ENCODE results near the gene COX10. TPM values are rescaled to one million over a fixed set of nuclear protein-coding genes. Genes with fewer than 3 reads are reported as not detected.
"Not testable (repeated sequence)": the region's sequence is repeated elsewhere in the genome, so short reads cannot be mapped to it uniquely, and the experiment has no call there.

The COX10 gene
- total RNA-seq, 2 experiments from 2014 or later, result 24.0 to 29.6 TPM

DNA sequence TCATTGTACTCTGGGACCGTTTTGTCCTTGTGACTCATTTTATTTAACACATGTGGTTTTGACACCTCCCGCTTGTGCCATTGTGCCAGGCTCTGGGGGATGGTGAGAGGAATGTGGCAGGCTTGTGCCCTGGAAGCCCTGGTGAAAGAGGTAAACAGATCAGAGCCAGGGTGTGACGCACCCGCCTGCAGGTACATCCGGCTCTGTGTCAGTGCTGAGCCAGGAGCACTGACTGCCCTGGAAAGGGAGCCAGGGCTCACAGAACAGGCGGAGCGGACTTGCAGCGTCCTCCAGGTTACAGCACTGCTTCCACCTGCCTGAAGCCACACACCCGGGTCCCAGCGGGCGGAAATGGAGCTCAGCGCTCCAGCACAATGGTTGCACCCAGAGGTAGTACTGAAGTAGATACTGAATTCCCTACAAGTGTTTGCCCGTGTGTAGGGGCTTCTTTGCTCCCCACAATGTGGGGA, 136.7 kb downstream of the COX10 start:
- Mint-ChIP-seq H3K4me3 (no peak overlapping the region), H3K27me3 (no peaks in the 10 kb centered on the region), H3K4me1 (peaks cover 64% of the 10 kb centered on the region), H3K9me3 (peaks cover under 1% of the 10 kb centered on the region), H3K27ac (peak overlapping the region; percentile 83), H3K36me3 (ENCODE audit: low read depth) (peaks cover 61% of the 10 kb centered on the region)
- ChIA-PET POLR2A (no interaction called here), CTCF (interaction anchor here (1.0 to 1.4 kb wide), 3 partner anchors 9 to 14 kb away, joined by 3 to 5 read pairs (median 3); no protein-coding TSS in a partner anchor)
- peak; percentile 46 for DNase-seq

DNA sequence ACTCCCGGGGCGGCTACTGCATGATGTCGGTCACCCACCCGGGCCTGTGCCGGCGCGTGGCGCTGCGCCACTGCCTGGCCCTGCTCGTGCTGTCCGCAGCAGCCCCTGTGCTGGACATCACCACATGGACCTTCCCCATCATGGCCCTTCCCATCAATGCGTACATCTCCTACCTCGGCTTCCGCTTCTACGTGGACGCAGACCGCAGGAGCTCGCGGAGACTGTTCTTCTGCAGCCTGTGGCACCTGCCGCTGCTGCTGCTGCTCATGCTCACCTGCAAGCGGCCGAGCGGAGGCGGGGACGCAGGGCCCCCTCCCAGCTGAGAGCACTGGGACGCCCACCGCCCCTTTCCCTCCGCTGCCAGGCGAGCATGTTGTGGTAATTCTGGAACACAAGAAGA, 137.6 kb downstream of the COX10 start:
- H3K4me1 Mint-ChIP-seq, result peaks cover 63% of the 10 kb centered on the region
- H3K9me3 Mint-ChIP-seq, result peaks cover 6% of the 10 kb centered on the region
- CTCF ChIA-PET, result interaction anchor here (0.6 to 1.4 kb wide), 3 partner anchors 11 to 151 kb away, joined by 3 read pairs; no protein-coding TSS in a partner anchor
- H3K36me3 Mint-ChIP-seq (ENCODE audit: low read depth), result peaks cover 70% of the 10 kb centered on the region
- no peak overlapping the region for H3K4me3 Mint-ChIP-seq
- no peak overlapping the region for H3K27ac Mint-ChIP-seq
- no peak for DNase-seq
- POLR2A ChIA-PET, result no interaction called here
- no peaks in the 10 kb centered on the region for H3K27me3 Mint-ChIP-seq

DNA sequence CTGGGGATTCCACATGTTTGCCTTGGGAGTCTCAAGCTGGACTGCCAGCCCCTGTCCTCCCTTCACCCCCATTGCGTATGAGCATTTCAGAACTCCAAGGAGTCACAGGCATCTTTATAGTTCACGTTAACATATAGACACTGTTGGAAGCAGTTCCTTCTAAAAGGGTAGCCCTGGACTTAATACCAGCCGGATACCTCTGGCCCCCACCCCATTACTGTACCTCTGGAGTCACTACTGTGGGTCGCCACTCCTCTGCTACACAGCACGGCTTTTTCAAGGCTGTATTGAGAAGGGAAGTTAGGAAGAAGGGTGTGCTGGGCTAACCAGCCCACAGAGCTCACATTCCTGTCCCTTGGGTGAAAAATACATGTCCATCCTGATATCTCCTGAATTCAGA, 138.5 kb downstream of the COX10 start:
- CTCF ChIA-PET, result no interaction called here
- POLR2A ChIA-PET, result no interaction called here
- DNase-seq, result no peak
- Mint-ChIP-seq H3K4me3 (no peak overlapping the region), H3K36me3 (ENCODE audit: low read depth) (peaks cover 68% of the 10 kb centered on the region), H3K9me3 (peaks cover 8% of the 10 kb centered on the region), H3K4me1 (peaks cover 54% of the 10 kb centered on the region), H3K27ac (no peak overlapping the region), H3K27me3 (no peaks in the 10 kb centered on the region)

DNA sequence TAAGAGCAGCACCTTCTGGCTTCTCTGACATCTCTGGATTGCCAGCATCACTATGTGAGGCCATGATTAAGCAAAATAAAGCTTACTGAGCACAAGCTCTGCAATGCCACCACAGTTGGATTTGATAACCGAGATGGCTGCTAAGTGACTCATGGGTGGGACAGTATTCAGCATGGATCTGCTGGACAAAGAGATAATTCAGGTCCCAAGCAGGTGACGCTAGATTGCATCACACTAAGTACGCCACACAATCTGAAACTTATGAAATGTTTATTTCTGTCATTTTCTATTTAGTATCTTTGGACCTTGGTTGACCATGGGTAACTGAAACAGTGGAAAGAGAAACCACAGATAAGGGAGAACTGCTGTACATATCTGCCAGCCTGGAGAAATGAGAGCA, 139.9 kb downstream of the COX10 start:
- peaks cover 65% of the 10 kb centered on the region for H3K36me3 Mint-ChIP-seq (ENCODE audit: low read depth)
- peak overlapping the region; percentile 9 for H3K27ac Mint-ChIP-seq
- peaks cover 8% of the 10 kb centered on the region for H3K9me3 Mint-ChIP-seq
- no peaks in the 10 kb centered on the region for H3K27me3 Mint-ChIP-seq
- ChIA-PET CTCF (no interaction called here), POLR2A (no interaction called here)
- no peak for DNase-seq
- H3K4me1 Mint-ChIP-seq, result peaks cover 41% of the 10 kb centered on the region
- no peak overlapping the region for H3K4me3 Mint-ChIP-seq

DNA sequence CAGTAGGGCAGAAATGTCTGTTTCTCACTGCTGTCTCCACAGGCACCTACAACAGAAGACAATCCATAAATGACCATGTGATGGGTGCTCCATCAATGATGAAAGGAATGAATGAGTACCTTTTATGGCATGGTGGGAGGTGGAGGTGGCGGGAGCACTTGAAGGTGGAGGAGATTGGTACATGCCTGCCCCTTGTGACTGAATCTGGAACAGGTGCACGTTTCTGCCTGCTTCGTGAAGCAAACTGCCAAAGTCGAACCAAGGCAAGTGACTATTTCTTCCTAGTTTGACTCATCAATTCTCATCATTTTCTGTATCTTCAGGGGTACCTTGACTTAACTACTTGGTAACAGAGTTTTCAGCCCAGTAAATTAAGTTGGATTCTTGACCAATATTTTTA, 141.9 kb downstream of the COX10 start:
- peaks cover 20% of the 10 kb centered on the region for H3K4me1 Mint-ChIP-seq
- ChIA-PET CTCF (interaction anchor here (1.3 kb wide), 1 partner anchor 8 kb away, joined by 3 read pairs; no protein-coding TSS in a partner anchor), POLR2A (no interaction called here)
- no peaks in the 10 kb centered on the region for H3K27me3 Mint-ChIP-seq
- no peak for DNase-seq
- no peak overlapping the region for H3K27ac Mint-ChIP-seq
- peaks cover 55% of the 10 kb centered on the region for H3K36me3 Mint-ChIP-seq (ENCODE audit: low read depth)
- no peak overlapping the region for H3K4me3 Mint-ChIP-seq
- peaks cover 8% of the 10 kb centered on the region for H3K9me3 Mint-ChIP-seq

DNA sequence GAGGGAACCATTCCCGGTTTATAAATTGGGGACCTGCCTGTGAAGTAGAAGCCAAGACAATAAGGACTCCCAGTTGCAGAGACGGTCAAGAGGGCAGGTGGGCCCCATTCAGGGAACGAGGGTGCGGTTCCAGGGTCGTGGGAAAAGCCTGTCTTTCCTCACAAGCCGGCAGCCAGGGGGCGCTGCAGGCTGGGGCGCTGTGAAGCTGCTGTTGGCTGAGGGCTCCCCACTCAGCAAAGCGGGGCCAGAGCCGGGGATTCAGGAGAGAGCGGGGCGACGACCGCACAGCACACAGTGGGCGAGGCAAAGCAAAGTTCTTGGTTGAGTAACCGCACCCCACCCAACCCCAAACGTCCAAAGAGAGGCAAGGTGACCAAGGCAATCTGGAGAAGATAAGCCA, 142.5 kb downstream of the COX10 start:
- peaks cover 8% of the 10 kb centered on the region for H3K9me3 Mint-ChIP-seq
- H3K36me3 Mint-ChIP-seq (ENCODE audit: low read depth), result peaks cover 54% of the 10 kb centered on the region
- no peak overlapping the region for H3K4me3 Mint-ChIP-seq
- peaks cover 18% of the 10 kb centered on the region for H3K4me1 Mint-ChIP-seq
- H3K27ac Mint-ChIP-seq, result no peak overlapping the region
- POLR2A ChIA-PET, result no interaction called here
- no peak for DNase-seq
- CTCF ChIA-PET, result interaction anchor here (1.3 kb wide), 1 partner anchor 8 kb away, joined by 3 read pairs; no protein-coding TSS in a partner anchor
- H3K27me3 Mint-ChIP-seq, result no peaks in the 10 kb centered on the region

DNA sequence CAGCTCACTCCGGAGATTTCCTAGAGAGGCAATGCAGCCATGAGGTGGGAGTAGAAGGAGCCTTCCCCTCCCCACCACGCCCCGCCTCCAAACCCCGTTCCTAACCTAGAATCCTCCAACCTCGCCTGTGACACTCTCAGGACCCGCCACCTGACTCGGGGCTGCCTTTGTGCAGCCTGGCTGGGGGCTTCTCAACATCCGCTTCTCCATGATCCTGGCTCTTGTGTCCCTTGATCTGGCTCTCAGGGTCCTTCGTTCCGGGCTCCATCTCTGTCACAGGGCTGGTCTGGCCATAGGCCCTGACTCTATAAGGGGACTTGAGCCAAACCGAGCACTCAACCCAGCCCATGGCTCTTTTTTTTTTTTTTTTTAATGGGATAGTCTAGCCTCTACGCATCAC, 143.1 kb downstream of the COX10 start:
- ChIA-PET CTCF (interaction anchor here (1.3 kb wide), 1 partner anchor 9 kb away, joined by 3 read pairs; no protein-coding TSS in a partner anchor), POLR2A (no interaction called here)
- peaks cover 51% of the 10 kb centered on the region for H3K36me3 Mint-ChIP-seq (ENCODE audit: low read depth)
- H3K4me1 Mint-ChIP-seq, result peaks cover 16% of the 10 kb centered on the region
- no peaks in the 10 kb centered on the region for H3K27me3 Mint-ChIP-seq
- no peak overlapping the region for H3K27ac Mint-ChIP-seq
- peaks cover 8% of the 10 kb centered on the region for H3K9me3 Mint-ChIP-seq
- no peak for DNase-seq
- H3K4me3 Mint-ChIP-seq, result no peak overlapping the region

DNA sequence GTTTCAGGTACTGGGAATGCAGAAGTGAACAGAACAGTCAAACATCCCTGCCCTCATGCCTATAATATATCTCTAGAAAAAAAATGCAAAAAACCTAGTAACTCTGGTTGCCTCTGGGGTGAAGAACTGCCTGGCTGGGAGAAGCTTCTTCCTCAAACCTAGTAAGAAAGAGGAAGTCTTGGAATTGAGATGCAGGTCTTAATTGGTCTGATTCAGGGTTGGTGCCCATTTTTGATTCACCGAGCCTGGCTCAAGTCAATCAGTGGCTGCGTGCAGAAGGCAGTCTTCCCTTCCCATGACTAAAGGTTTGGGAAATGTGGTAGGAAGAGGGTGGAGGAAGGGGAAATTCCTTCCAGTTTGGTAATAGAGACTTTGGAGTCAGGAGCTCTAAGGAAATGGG, 145.0 kb downstream of the COX10 start:
- Mint-ChIP-seq H3K27ac (no peak overlapping the region), H3K4me1 (peaks cover 11% of the 10 kb centered on the region), H3K27me3 (no peaks in the 10 kb centered on the region), H3K36me3 (ENCODE audit: low read depth) (peaks cover 41% of the 10 kb centered on the region), H3K9me3 (peaks cover 8% of the 10 kb centered on the region), H3K4me3 (no peak overlapping the region)
- ChIA-PET CTCF (interaction anchor here (0.9 kb wide), 1 partner anchor 14 kb away, joined by 3 read pairs; no protein-coding TSS in a partner anchor), POLR2A (interaction anchor here (0.6 kb wide), 1 partner anchor 112 kb away, joined by 3 read pairs; no protein-coding TSS in a partner anchor)
- DNase-seq, result no peak

DNA sequence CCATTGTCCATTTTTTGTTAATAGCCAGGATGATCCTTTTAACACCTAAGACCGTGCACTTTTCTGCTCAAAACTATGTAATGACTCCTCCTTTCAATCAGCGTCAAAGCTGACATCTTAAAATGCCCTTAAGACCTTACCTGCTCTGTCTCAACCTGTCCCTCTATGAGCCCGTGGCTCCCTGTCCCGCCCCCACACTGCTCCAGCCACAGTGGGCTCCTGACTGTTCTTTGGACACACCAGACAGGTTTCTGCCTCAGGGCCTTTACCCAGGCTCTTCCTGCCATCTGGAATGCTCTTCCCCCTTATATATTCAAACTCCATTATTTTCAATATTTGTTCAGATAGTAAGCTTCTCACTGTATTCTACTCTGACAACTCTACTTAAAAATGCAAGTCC, 153.3 kb downstream of the COX10 start:
- Mint-ChIP-seq H3K27ac (no peak overlapping the region), H3K36me3 (ENCODE audit: low read depth) (no peaks in the 10 kb centered on the region), H3K4me3 (no peak overlapping the region), H3K9me3 (no peaks in the 10 kb centered on the region), H3K4me1 (no peaks in the 10 kb centered on the region), H3K27me3 (no peaks in the 10 kb centered on the region)
- POLR2A ChIA-PET, result no interaction called here
- DNase-seq, result no peak
- CTCF ChIA-PET, result no interaction called here

DNA sequence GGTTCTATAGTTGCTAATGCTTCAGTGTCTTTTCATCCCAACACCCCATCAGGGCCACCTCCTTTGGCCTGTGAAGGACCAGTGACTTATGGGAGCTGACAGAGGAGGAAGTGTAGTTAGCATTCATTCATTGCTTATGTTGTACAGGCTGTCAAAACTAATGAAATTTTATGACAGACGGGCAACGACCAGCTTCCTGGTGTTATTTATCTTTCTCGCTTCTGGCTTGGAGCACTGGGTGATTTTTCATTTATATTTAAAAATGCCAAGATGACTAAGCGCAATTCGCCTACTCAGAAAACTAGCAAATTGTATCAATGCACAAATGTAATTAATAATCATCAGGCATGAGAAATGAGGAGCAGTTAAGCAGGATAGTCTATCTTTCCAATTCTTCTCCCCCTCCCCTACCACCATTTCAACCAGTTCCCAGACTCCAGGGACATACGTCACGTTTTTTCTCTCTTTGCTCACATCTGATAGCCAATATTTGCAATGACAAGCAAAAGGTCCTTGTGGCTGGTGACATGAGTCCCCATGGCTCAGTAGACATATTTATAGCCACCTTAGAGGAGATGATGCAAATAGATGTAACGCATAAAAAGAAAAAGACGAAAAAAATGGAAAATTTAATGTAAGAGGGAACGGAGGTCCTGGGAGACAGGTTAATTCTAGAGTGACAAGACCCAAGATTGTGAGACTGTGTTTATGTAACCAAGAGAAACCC, 156.1 kb downstream of the COX10 start:
- Mint-ChIP-seq H3K36me3 (ENCODE audit: low read depth) (no peaks in the 10 kb centered on the region), H3K9me3 (no peaks in the 10 kb centered on the region), H3K4me3 (no peak overlapping the region), H3K4me1 (no peaks in the 10 kb centered on the region), H3K27ac (no peak overlapping the region), H3K27me3 (no peaks in the 10 kb centered on the region)
- ChIA-PET POLR2A (no interaction called here), CTCF (no interaction called here)
- DNase-seq, result no peak

DNA sequence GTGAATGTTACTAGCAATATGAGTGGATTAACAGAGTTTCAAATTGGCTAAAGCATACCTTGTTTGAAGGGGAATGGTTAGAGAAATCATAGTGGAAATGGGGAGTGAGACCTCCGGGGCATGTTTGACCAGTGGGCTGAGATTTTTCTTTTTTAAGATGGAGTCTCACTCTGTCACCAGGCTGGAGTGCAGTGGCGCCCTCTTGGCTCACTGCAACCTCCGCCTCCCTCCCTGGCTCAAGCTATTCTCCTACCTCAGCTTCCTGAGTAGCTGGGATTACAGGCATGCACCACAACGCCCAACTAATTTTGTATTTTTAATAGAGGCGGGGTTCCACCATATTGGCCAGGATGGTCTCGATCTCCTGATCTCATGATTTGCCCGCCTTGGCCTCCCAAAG, 157.7 kb downstream of the COX10 start:
- H3K27ac Mint-ChIP-seq, result no peak overlapping the region
- no peak for DNase-seq
- H3K9me3 Mint-ChIP-seq, result peaks cover 3% of the 10 kb centered on the region
- H3K4me1 Mint-ChIP-seq, result peaks cover 2% of the 10 kb centered on the region
- ChIA-PET CTCF (no interaction called here), POLR2A (no interaction called here)
- H3K4me3 Mint-ChIP-seq, result no peak overlapping the region
- no peaks in the 10 kb centered on the region for H3K36me3 Mint-ChIP-seq (ENCODE audit: low read depth)
- H3K27me3 Mint-ChIP-seq, result no peaks in the 10 kb centered on the region

DNA sequence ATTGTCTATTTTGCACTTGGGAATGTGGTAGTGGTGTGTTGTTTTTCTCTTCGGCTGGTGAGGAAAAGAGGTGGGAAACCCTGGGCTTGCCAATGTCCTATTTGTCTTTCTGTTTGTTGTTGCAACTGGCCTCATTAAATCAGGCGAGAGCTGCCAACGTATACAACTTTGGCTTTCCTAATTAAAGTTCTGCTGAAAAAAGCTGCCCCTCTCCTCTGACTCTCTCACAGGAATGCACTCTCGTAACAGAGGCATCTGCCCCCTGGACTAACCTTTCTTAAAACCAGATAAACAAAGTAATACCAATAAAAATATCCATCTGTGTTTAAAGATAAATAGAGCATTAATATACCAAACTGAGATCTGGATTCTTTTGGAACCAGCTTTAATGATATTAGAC, 159.6 kb downstream of the COX10 start:
- Mint-ChIP-seq H3K4me3 (no peak overlapping the region), H3K9me3 (peaks cover 3% of the 10 kb centered on the region), H3K27ac (no peak overlapping the region), H3K27me3 (no peaks in the 10 kb centered on the region), H3K36me3 (ENCODE audit: low read depth) (no peaks in the 10 kb centered on the region), H3K4me1 (peaks cover 2% of the 10 kb centered on the region)
- ChIA-PET CTCF (no interaction called here), POLR2A (no interaction called here)
- DNase-seq, result no peak

DNA sequence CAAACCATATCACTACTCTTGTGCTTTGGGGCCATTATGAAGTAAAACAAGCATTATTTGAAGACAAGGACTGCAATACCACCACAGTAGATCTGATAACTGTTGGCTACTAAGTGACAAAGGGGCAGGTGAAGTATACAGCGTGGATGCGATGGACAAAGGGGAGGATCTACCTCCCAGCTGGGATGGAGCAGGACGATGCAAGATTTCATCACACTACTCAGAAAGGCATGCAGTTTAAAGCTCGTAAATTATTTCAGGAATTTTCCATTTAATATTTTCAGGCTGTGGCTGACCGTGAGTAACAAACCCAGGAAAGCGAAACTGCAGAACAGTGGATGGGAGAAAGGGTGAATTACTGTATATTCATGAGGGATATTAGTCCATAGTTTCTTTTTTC, 161.9 kb downstream of the COX10 start:
- H3K9me3 Mint-ChIP-seq; DNase-seq; H3K27me3 Mint-ChIP-seq; CTCF ChIA-PET; H3K4me3 Mint-ChIP-seq; H3K4me1 Mint-ChIP-seq; H3K36me3 Mint-ChIP-seq (ENCODE audit: low read depth); H3K27ac Mint-ChIP-seq; POLR2A ChIA-PET: not testable (repeated sequence)

DNA sequence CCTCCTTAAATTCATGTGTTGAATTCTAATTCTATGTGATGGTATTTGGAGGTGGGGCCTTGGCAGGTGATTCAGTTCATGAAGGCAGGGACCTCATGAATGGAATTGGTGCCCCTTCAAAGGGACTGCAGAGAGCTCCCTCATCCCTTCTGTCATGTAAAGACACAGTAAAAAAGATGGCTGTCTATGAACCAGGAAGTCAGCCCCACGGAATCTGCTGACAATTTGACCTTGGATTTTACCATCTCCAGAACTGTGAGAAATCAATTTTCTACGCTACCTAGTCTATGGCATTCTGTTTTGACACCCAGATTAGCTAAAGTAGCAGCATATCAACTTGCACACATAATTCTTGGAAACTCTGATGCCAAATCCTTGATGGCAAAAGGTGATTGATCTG, 165.7 kb downstream of the COX10 start:
- H3K4me1 Mint-ChIP-seq; H3K27me3 Mint-ChIP-seq; H3K4me3 Mint-ChIP-seq; POLR2A ChIA-PET; DNase-seq; H3K36me3 Mint-ChIP-seq (ENCODE audit: low read depth); CTCF ChIA-PET; H3K27ac Mint-ChIP-seq; H3K9me3 Mint-ChIP-seq: not testable (repeated sequence)
